Right cardiac atrium (tissue), 5 donors: Measurements from ENCODE around the gene B9D1. TPM values are rescaled to one million over a fixed set of nuclear protein-coding genes. Genes with fewer than 3 reads are reported as not detected.

Source experiments
- ATAC-seq, 2 donors: fragments of 200-7000 bp; cut with Tn5 transposase; one replicate each; pipeline versions ENCODE4 v1.8.0 to v1.9.1; 2020; ENCODE audit warnings: moderate library complexity in 2 of 2, mild to moderate bottlenecking in 1 of 2
- DNase-seq, 3 donors: peaks; one replicate each; pipeline ENCODE4 v3.0.0-alpha.2; 2020
- H3K27ac ChIP-seq: one replicate; pipeline ENCODE4 v1.5.1; 2013; ENCODE audit warnings: mild to moderate bottlenecking, low read length, control low read depth, moderate library complexity
- H3K27me3 ChIP-seq: one replicate; pipeline ENCODE4 v1.6.1; 2013; ENCODE audit not compliant: control insufficient read depth, insufficient read depth
- H3K4me1 ChIP-seq: one replicate; pipeline ENCODE4 v1.6.1; 2013; ENCODE audit warnings: low read length; ENCODE audit not compliant: control insufficient read depth, insufficient read depth
- H3K4me3 ChIP-seq: one replicate; pipeline ENCODE4 v1.5.1; 2013; ENCODE audit warnings: low read length, control low read depth
- H3K9me3 ChIP-seq: one replicate; pipeline ENCODE4 v1.6.1; 2013; ENCODE audit warnings: low read length; ENCODE audit not compliant: control insufficient read depth
- WGBS: extraction: QIAGEN DNeasy Blood & Tissue Kit; methylation state at CpG from one replicate; pipeline ENCODE4 v1.1.7; 2013; 5-methylcytosine and 5-hydroxymethylcytosine counted together
- intact Hi-C, 4 donors: fragments of 100-400 bp; cut with DNase I; formaldehyde crosslinking; loops; one replicate each; pipeline versions ENCODE4 v1.11.0 to v1.14.0; 2022 to 2023
- microRNA-seq, 2 donors: library from miRNA; unstranded; fragments of <30 nt; microRNA quantifications; one replicate each; pipeline ENCODE4 v1.2.0, GENCODE V29; 2020 to 2021
- polyA plus RNA-seq: library from polyadenylated mRNA; stranded (reverse); fragments of 200-250 nt; gene quantifications from one replicate; pipeline ENCODE4 v1.2.3, GENCODE V29; 2013
- total RNA-seq, 4 donors: library from RNA; stranded (reverse); fragmentation: NEBNext Ultra II Directional; extraction: Animal tissue kit (Norgen Biotek cat#: 25700); gene quantifications; one replicate each; pipeline ENCODE4 v1.2.1, GENCODE V29; 2021
- donor health status: healthy with polysubstance abuse.
- donor health status: DM: no; HTN: yes; CAD: no.
- donor health status: DM: no; HTN: no; CAD: no.
- donor health status: DM: no; HTN: yes; CAD: no; lungs with severe emphysema.
- donor health status: DM: yes; HTN: yes; CAD: no.

Gene B9D1
- total and polyA plus RNA-seq, 5 donors: 9.8 to 20.9 (median 12.2) TPM

- Histone ChIP-seq H3K4me1 (peaks cover 18% of the 10 kb centered on the region), H3K27me3 (no peaks in the 10 kb centered on the region), H3K9me3 (no peaks in the 10 kb centered on the region), H3K27ac (no peak overlapping the region), H3K4me3 (no peak overlapping the region)
- DNase-seq: no peak
- intact Hi-C loops: no loop called here
- 66% methylated on average over 11 of the region's 11 CpGs for WGBS
- no peak for ATAC-seq
Observed at GRCh38 chr17:19296786-19297778, 65.4 kb downstream of the B9D1 start.

- no peaks in the 10 kb centered on the region for H3K27me3 ChIP-seq
- no peak overlapping the region for H3K4me3 ChIP-seq
- DNase-seq (peak in 1 of 3 donors; percentile 32), ATAC-seq (peak in 1 of 2 donors; percentile 20)
- H3K4me1 ChIP-seq: peaks cover 11% of the 10 kb centered on the region
- no peak overlapping the region for H3K27ac ChIP-seq
- H3K9me3 ChIP-seq: no peaks in the 10 kb centered on the region
- 55% methylated on average over 8 of the region's 8 CpGs for WGBS
- intact Hi-C loops: no loop called here
Observed at GRCh38 chr17:19295473-19296135, 66.9 kb downstream of the B9D1 start.

GRCh38 chr17:19294443-19294842 lies 68.1 kb downstream of the B9D1 start:
- no peak overlapping the region for H3K27ac ChIP-seq
- intact Hi-C loops: no loop called here

More at GRCh38 chr17:19294443-19294842, 68.1 kb downstream of the B9D1 start:
- Histone ChIP-seq H3K9me3 (no peaks in the 10 kb centered on the region), H3K27me3 (no peaks in the 10 kb centered on the region), H3K4me3 (no peak overlapping the region), H3K4me1 (peaks cover 18% of the 10 kb centered on the region)
- DNase-seq: no peak
- ATAC-seq: no peak
- 85% methylated on average over 3 of the region's 3 CpGs for WGBS

Small RNA genes lying within 50 kb of the gene (microRNA-seq; reads per million reads assigned to microRNA genes)
- 162 to 198 reads per million in 2 donors for gene MIR1180

Other genes starting within 250 kb of the B9D1 start
- gene GRAPL, start 235.1 kb downstream of the B9D1 start, total RNA-seq: 1 to 10 TPM in 3 of 4 donors, under 1 TPM in 1; 0.76 to 2.5 (median 1.5) TPM
- 1.1 TPM for gene GRAPL, start 235.1 kb downstream of the B9D1 start, polyA plus RNA-seq
- gene EPN2, start 125.4 kb downstream of the B9D1 start, total RNA-seq: 100 to 1,000 TPM in 3 of 4 donors, 10 to 100 TPM in 1; 83.3 to 138 (median 121) TPM
- 50.2 TPM for gene EPN2, start 125.4 kb downstream of the B9D1 start, polyA plus RNA-seq
- 10 to 100 TPM; 13.3 to 16.7 (median 16.3) TPM for gene MAPK7, start 15.8 kb upstream of the B9D1 start, total RNA-seq
- gene MAPK7, start 15.8 kb upstream of the B9D1 start, polyA plus RNA-seq: 9.0 TPM
- 100 to 1,000 TPM in 3 of 4 donors, 10 to 100 TPM in 1; 92.8 to 160 (median 131) TPM for gene MFAP4, start 24.5 kb upstream of the B9D1 start, total RNA-seq
- 95.2 TPM for gene MFAP4, start 24.5 kb upstream of the B9D1 start, polyA plus RNA-seq
- gene RNF112, start 48.5 kb upstream of the B9D1 start, total RNA-seq: 1 to 10 TPM; 2.5 to 6.3 (median 4.4) TPM
- 3.3 TPM for gene RNF112, start 48.5 kb upstream of the B9D1 start, polyA plus RNA-seq
- 1 to 10 TPM; 1.6 to 2.5 (median 2.1) TPM for gene SLC47A1, start 171.1 kb upstream of the B9D1 start, total RNA-seq
- 0.77 TPM for gene SLC47A1, start 171.1 kb upstream of the B9D1 start, polyA plus RNA-seq